ENCODE measurements around the gene GPBAR1. TPM values are rescaled to one million over a fixed set of nuclear protein-coding genes. Genes with fewer than 3 reads are reported as not detected.

The GPBAR1 gene
- polyA plus RNA-seq, 1 of the 3 experiments (the other 2 are of a cell fraction) = 0.13 TPM

DNA sequence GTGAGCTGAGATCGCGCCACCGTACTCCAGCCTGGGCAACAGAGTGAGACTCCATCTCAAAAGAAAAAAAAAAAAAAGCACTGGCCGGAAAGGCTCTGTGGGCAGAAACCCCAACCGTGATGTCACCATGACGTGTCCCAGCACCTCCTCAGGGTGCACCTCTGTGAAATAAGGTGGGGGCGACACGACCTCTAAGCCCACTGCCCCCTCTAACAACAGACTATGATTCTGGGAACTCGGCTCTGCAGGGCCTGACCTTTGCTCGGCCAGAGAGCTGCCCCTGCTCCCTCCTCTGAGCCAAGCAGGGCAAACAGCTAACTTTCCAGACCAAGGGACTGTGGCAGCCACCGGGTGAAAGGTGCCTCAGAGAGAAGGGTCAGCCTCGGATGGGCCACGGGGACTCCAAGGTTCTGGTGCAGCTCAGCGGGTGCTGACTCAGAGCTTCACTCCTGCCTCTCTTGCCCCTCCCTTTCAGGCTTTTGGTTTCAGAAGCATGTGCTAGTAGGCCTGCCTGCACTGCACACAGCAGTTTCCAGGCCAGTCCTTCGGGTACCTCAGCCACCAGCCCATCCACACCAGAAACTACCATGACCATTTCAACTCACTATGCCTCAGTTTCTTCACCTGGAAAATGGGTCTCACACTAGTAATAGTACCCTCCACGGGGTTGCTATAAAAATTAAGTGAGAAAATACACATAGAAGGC lies 23.4 kb downstream of the GPBAR1 start:
- 80% methylated on average over 12 of the region's 16 CpGs for WGBS (ENCODE audit: low lambda C conversion rate)
- POLR2A ChIA-PET = no interaction called here
- TF ChIP-seq GABPA (IDR thresholded peaks at IDR 0.05; ENCODE audit: low read depth) (no peak), FOSL2 (IDR thresholded peaks at IDR 0.05; ENCODE audit: borderline replicate concordance, low read depth) (peak; percentile 26; the same call in 1 of the 2 replicates)
- TF ChIP-seq, protein P1, sequence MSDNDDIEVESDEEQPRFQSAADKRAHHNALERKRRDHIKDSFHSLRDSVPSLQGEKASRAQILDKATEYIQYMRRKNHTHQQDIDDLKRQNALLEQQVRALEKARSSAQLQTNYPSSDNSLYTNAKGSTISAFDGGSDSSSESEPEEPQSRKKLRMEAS (IDR thresholded peaks at IDR 0.05; ENCODE audit: low read depth) = peak; percentile 88
- TF ChIP-seq, protein P2, sequence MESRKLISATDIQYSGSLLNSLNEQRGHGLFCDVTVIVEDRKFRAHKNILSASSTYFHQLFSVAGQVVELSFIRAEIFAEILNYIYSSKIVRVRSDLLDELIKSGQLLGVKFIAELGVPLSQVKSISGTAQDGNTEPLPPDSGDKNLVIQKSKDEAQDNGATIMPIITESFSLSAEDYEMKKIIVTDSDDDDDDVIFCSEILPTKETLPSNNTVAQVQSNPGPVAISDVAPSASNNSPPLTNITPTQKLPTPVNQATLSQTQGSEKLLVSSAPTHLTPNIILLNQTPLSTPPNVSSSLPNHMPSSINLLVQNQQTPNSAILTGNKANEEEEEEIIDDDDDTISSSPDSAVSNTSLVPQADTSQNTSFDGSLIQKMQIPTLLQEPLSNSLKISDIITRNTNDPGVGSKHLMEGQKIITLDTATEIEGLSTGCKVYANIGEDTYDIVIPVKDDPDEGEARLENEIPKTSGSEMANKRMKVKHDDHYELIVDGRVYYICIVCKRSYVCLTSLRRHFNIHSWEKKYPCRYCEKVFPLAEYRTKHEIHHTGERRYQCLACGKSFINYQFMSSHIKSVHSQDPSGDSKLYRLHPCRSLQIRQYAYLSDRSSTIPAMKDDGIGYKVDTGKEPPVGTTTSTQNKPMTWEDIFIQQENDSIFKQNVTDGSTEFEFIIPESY (IDR thresholded peaks at IDR 0.05; ENCODE audit: borderline replicate concordance, low read depth) = no peak
- Histone ChIP-seq H3K4me1 (ENCODE audit: control insufficient read depth in 1 of 2, insufficient read depth in 2 of 2, low read depth in 1 of 2, low read length in 1 of 2) (peaks cover 12 to 37% of the 10 kb centered on the region in 2 experiments; a peak in 3 of 4 replicates), H3K4me2 (no peak overlapping the region), H3K27ac (ENCODE audit: low read depth in 2 of 2, low read length in 1 of 2) (no peak overlapping the region; a peak in 1 of 4 replicates), H3K9me3 (no peaks in the 10 kb centered on the region), H2AFZ (ENCODE audit: low read depth) (no peak overlapping the region), H3K36me3 (replicated peaks in 1 of 2; ENCODE audit: control insufficient read depth in 1 of 2, insufficient read depth in 2 of 2, low read length in 1 of 2) (no peaks in the 10 kb centered on the region), H3F3A (replicated peaks; ENCODE audit: insufficient read depth) (peaks cover 14% of the 10 kb centered on the region), H3K9me2 (no peaks in the 10 kb centered on the region), H3K27me3 (ENCODE audit: insufficient read depth) (no peaks in the 10 kb centered on the region), H4K20me1 (ENCODE audit: insufficient read depth) (no peaks in the 10 kb centered on the region), H3K79me2 (ENCODE audit: insufficient read depth) (0 out of 2 replicates have a peak, but pooled peaks cover 3% of the 10 kb centered on the region), H3K4me3 (ENCODE audit: low read depth in 2 of 2, low read length in 1 of 2) (no peak overlapping the region), H3K9ac (no peak overlapping the region)
- no peak for DNase-seq
- CTCF ChIA-PET = interaction anchor here (1.1 to 5.3 kb wide), 4 partner anchors 11 to 112 kb away, joined by 3 to 47 read pairs (median 9); partner anchors contain the start of gene PNKD

DNA sequence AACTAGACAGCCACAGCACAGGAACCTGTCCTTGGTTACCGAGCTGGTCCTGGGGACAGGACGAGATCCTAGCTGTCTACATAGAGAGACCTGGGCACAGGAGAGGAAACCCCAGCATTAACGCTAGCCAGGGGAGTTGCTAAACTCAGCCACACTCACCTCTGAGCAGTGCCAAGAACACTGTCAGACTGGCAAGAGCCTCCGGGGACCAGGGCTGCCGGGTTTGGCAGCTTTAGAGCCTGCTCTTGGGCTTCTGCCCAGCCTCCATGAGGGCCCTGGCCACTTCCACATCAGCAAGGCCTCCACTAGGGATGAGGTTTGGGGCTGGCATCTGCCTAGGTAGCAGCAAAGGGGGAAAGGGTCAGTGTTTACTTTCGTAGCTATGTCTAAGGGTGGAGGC lies 24.8 kb downstream of the GPBAR1 start:
- TF ChIP-seq TAF1 (IDR thresholded peaks at IDR 0.05; ENCODE audit: borderline replicate concordance, low read depth, low read length) = no peak
- TF ChIP-seq FOSL2 (IDR thresholded peaks at IDR 0.05; ENCODE audit: borderline replicate concordance, low read depth) = no peak
- TF ChIP-seq EZH2phosphoT487 (IDR thresholded peaks at IDR 0.05; ENCODE audit: borderline replicate concordance, low read depth) = no peak
- TF ChIP-seq TCF12 (IDR thresholded peaks at IDR 0.05) = no peak
- TF ChIP-seq NRF1 (IDR thresholded peaks at IDR 0.05; ENCODE audit: low read depth, low read length) = no peak
- CTCF ChIA-PET = interaction anchor here (1.2 to 5.3 kb wide), 6 partner anchors 11 to 110 kb away, joined by 5 to 47 read pairs (median 8); partner anchors contain the start of genes CATIP and PNKD
- POLR2A ChIA-PET = no interaction called here

More for the DNA sequence above, 24.8 kb downstream of the GPBAR1 start:
- H2AFZ ChIP-seq (ENCODE audit: low read depth) = no peak overlapping the region
- 88% methylated on average over 6 of the region's 6 CpGs for WGBS (ENCODE audit: low lambda C conversion rate)
- no peaks in the 10 kb centered on the region for H3K9me3 ChIP-seq
- no peaks in the 10 kb centered on the region for H3K9me2 ChIP-seq
- H3K4me3 ChIP-seq (ENCODE audit: low read depth in 2 of 2, low read length in 1 of 2) = no peak overlapping the region
- H3K79me2 ChIP-seq (ENCODE audit: insufficient read depth) = 0 out of 2 replicates have a peak, but pooled peaks cover 3% of the 10 kb centered on the region
- peak overlapping the region in 1 of 2 experiments; percentile 99; a peak in 2 of 4 replicates for H3K27ac ChIP-seq (ENCODE audit: low read depth in 2 of 2, low read length in 1 of 2)
- H3K4me1 ChIP-seq (ENCODE audit: control insufficient read depth in 1 of 2, insufficient read depth in 2 of 2, low read depth in 1 of 2, low read length in 1 of 2) = peaks cover 12 to 37% of the 10 kb centered on the region in 2 experiments; a peak in 3 of 4 replicates
- H3K9ac ChIP-seq = peak overlapping the region; percentile 80
- H3F3A ChIP-seq (replicated peaks; ENCODE audit: insufficient read depth) = peaks cover 14% of the 10 kb centered on the region
- peak overlapping the region; percentile 96 for H3K4me2 ChIP-seq
- H3K36me3 ChIP-seq (replicated peaks in 1 of 2; ENCODE audit: control insufficient read depth in 1 of 2, insufficient read depth in 2 of 2, low read length in 1 of 2) = no peaks in the 10 kb centered on the region
- H4K20me1 ChIP-seq (ENCODE audit: insufficient read depth) = no peaks in the 10 kb centered on the region
- no peaks in the 10 kb centered on the region for H3K27me3 ChIP-seq (ENCODE audit: insufficient read depth)
- no peak for DNase-seq

Data from SK-N-SH (cell line).